MCF 10A (cell line): ENCODE measurements around the gene GPR39. TPM values are rescaled to one million over a fixed set of nuclear protein-coding genes. Genes with fewer than 3 reads are reported as not detected.

Source experiments
- BruUV-seq: library from RNA; stranded (reverse); fragments of 400-500 nt; replicated peaks from 2 replicates; lab custom pipeline; 2021; lab: Mats Ljungman, UMichigan
- CTCF ChIA-PET: fragments of 300-600 bp; sonication (Branson Sonifier 250); formaldehyde crosslinking; extraction: SDS; loops from one replicate; lab custom pipeline; 2021; ENCODE audit warnings: antibody characterized with exemption, inconsistent platforms; lab: Yijun Ruan, JAX
- POLR2A ChIA-PET: fragments of 300-600, 350-650 bp; sonication (Branson Sonifier 250); formaldehyde crosslinking; extraction: SDS; loops from one replicate; lab custom pipeline; 2020; ENCODE audit warnings: antibody characterized with exemption, inconsistent platforms; lab: Yijun Ruan, JAX
- DNase-seq: peaks from one replicate; pipeline ENCODE4 v3.0.0-alpha.2; 2018; ENCODE audit not compliant: unreplicated experiment
- H3K27ac Mint-ChIP-seq: one replicate; pipeline ENCODE4 v1.8.0; 2022; ENCODE audit warnings: mild to moderate bottlenecking, low read depth, mixed read lengths; ENCODE audit not compliant: unreplicated experiment
- H3K27me3 Mint-ChIP-seq: one replicate; pipeline ENCODE4 v1.8.0; 2022; ENCODE audit warnings: mixed read lengths; ENCODE audit not compliant: insufficient read depth, unreplicated experiment
- H3K36me3 Mint-ChIP-seq: one replicate; pipeline ENCODE4 v1.8.0; 2022; ENCODE audit warnings: mild to moderate bottlenecking, moderate library complexity, mixed read lengths; ENCODE audit not compliant: insufficient read depth, unreplicated experiment
- H3K4me1 Mint-ChIP-seq: one replicate; pipeline ENCODE4 v1.8.0; 2022; ENCODE audit warnings: mixed read lengths; ENCODE audit not compliant: insufficient read depth, unreplicated experiment
- H3K4me3 Mint-ChIP-seq: one replicate; pipeline ENCODE4 v1.8.0; 2022; ENCODE audit warnings: mild to moderate bottlenecking, moderate library complexity, mixed read lengths; ENCODE audit not compliant: unreplicated experiment
- H3K9me3 Mint-ChIP-seq: one replicate; pipeline ENCODE4 v1.8.0; 2022; ENCODE audit warnings: mixed read lengths; ENCODE audit not compliant: unreplicated experiment
- CTCF ChIP-seq: fragments of 200-600 bp; IDR thresholded peaks from one replicate; pipeline ENCODE4 v1.8.0; 2022; ENCODE audit warnings: antibody characterized with exemption, mild to moderate bottlenecking; ENCODE audit not compliant: unreplicated experiment
- intact Hi-C: fragments of 100-400 bp; cut with micrococcal nuclease; formaldehyde crosslinking; loops from 2 replicates; pipeline ENCODE4 v1.14.1; 2022
- total RNA-seq: library from RNA; stranded (reverse); gene quantifications from 2 replicates; pipeline ENCODE4 v1.2.3, GENCODE V29; 2022

The GPR39 gene
- total RNA-seq, 1 experiment from 2014 or later: 7.2 TPM

GRCh38 chr2:132463719-132464118 lies 47.1 kb downstream of the GPR39 start:
- peaks cover 8% of the 10 kb centered on the region for H3K4me1 Mint-ChIP-seq
- no peak overlapping the region for H3K4me3 Mint-ChIP-seq
- no peak overlapping the region for H3K27ac Mint-ChIP-seq
- peaks cover 19% of the 10 kb centered on the region for H3K9me3 Mint-ChIP-seq
- intact Hi-C loops: no loop called here
- no TSS peak for BruUV-seq
- peak; percentile 16 for DNase-seq
- H3K27me3 Mint-ChIP-seq: no peaks in the 10 kb centered on the region
- TF ChIP-seq CTCF: no peak
- ChIA-PET CTCF (interaction anchor here (0.5 to 0.7 kb wide), 2 partner anchors 55 to 673 kb away, joined by 3 read pairs; no protein-coding TSS in a partner anchor), POLR2A (no interaction called here)
- peaks cover 7% of the 10 kb centered on the region for H3K36me3 Mint-ChIP-seq

- H3K36me3 Mint-ChIP-seq: peaks cover 2% of the 10 kb centered on the region
- ChIA-PET CTCF (interaction anchor here (0.9 kb wide), 1 partner anchor 17 kb away, joined by 3 read pairs; no protein-coding TSS in a partner anchor), POLR2A (interaction anchor here (0.6 kb wide), 1 partner anchor 77 kb away, joined by 4 read pairs; no protein-coding TSS in a partner anchor)
- H3K4me1 Mint-ChIP-seq: peaks cover 2% of the 10 kb centered on the region
- H3K4me3 Mint-ChIP-seq: no peak overlapping the region
- no peak for DNase-seq
- no peak for TF ChIP-seq CTCF
- no peak overlapping the region for H3K27ac Mint-ChIP-seq
- BruUV-seq: no TSS peak
- peaks cover 13% of the 10 kb centered on the region for H3K9me3 Mint-ChIP-seq
- intact Hi-C loops: no loop called here
- H3K27me3 Mint-ChIP-seq: no peaks in the 10 kb centered on the region
These were observed 49.3 kb downstream of the GPR39 start for GRCh38 chr2:132465917-132466316.

- no TSS peak for BruUV-seq
- Mint-ChIP-seq H3K4me1 (no peaks in the 10 kb centered on the region), H3K36me3 (no peaks in the 10 kb centered on the region), H3K27ac (no peak overlapping the region), H3K27me3 (no peaks in the 10 kb centered on the region), H3K4me3 (no peak overlapping the region), H3K9me3 (peaks cover 13% of the 10 kb centered on the region)
- ChIA-PET POLR2A (interaction anchor here (0.6 to 0.7 kb wide), 2 partner anchors 9 to 76 kb away, joined by 3 to 4 read pairs; no protein-coding TSS in a partner anchor), CTCF (no interaction called here)
- no peak for TF ChIP-seq CTCF
- intact Hi-C loops: no loop called here
- no peak for DNase-seq
These were observed 49.9 kb downstream of the GPR39 start for GRCh38 chr2:132466428-132467028.

- Mint-ChIP-seq H3K27me3 (no peaks in the 10 kb centered on the region), H3K9me3 (no peaks in the 10 kb centered on the region), H3K4me3 (no peak overlapping the region), H3K4me1 (no peaks in the 10 kb centered on the region), H3K27ac (no peak overlapping the region), H3K36me3 (no peaks in the 10 kb centered on the region)
- intact Hi-C loops: no loop called here
- TF ChIP-seq CTCF: no peak
- DNase-seq: no peak
- ChIA-PET POLR2A (interaction anchor here (1.1 kb wide), 1 partner anchor 22 kb away, joined by 4 read pairs; no protein-coding TSS in a partner anchor), CTCF (interaction anchor here (1.0 kb wide), 1 partner anchor 12 kb away, joined by 3 read pairs; no protein-coding TSS in a partner anchor)
- no TSS peak for BruUV-seq
These were observed 52.4 kb downstream of the GPR39 start for GRCh38 chr2:132468821-132469675.
